ENCODE data around the gene TUBA3C. TPM values are rescaled to one million over a fixed set of nuclear protein-coding genes. Genes with fewer than 3 reads are reported as not detected.
"Not testable (repeated sequence)": the region's sequence is repeated elsewhere in the genome, so short reads cannot be mapped to it uniquely, and the experiment has no call there.

Gene TUBA3C
- polyA plus RNA-seq (2011; rRNA removed) (not detected in 2 replicates), polyA minus RNA-seq (2011; rRNA and poly(A)+ RNA removed) (not detected in 2 replicates)

DNA sequence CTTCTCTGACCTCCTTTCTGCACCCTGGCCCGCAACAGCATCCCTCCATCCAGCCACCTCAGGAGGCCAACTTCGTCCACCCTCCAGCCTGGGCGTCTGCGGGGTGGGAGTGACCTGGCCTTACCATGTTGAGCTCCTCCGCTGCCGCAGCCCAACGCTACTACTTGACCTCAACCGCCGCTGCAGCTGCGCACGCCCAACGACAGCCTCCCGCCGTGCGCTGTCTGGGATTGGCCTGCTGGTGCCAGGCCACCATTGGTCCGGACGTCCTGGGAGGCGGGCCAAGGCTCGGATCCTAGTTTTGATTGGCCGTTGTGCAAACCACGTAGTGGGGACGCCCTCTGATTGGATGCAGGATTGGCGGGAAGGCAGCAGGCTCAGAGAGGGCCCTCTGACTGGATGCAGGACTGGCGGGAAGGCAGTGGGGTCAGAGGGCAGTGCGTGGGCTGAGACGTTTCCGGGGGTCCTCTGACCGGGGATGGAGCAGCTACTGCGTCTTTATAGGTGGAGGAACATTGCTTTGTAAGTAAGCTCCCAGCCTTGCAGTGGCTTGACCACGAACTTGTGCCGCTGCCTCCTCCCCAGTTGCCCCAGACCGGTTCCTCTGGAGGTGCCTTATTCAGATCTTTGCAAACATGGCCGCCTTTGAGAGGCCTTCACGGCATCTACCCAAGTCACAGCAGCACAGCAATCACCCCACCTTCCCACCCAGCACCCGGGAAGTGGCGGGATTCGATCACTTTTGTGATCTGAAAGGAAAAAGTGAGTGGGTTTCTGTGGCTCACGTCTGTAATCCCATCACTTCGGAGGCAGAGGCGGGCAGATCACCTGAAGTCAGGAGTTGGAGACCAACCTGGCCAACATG lies at the start of gene TUBA3C:
Gene TUBA3C, minus strand, starts transcription at position 204 of the 865 bp plus-strand sequence. Its CDS starts 77 bp downstream, at position 127.
- no peak for TF ChIP-seq CTCF (IDR thresholded peaks at IDR 0.05; ENCODE audit: insufficient read depth, low read depth, low read length)
- Histone ChIP-seq H3K27me3 (ENCODE audit: control insufficient read depth, insufficient read depth, low read length) (no peaks in the 10 kb centered on the region), H3K36me3 (ENCODE audit: control insufficient read depth, insufficient read depth, low read length) (no peaks in the 10 kb centered on the region), H3K4me3 (ENCODE audit: low read depth, low read length) (no peak within 1 kb of the TSS)
- no peak for DNase-seq (ENCODE audit: low read depth)
- ChIA-PET POLR2A (no interaction called here), CTCF (no interaction called here)

GRCh38 chr13:19207413-19207812 lies 25.8 kb upstream of the TUBA3C start:
- H3K36me3 ChIP-seq (ENCODE audit: control insufficient read depth, insufficient read depth, low read length); CTCF ChIA-PET; DNase-seq (ENCODE audit: low read depth); H3K4me3 ChIP-seq (ENCODE audit: low read depth, low read length); POLR2A ChIA-PET; H3K27me3 ChIP-seq (ENCODE audit: control insufficient read depth, insufficient read depth, low read length): not testable (repeated sequence)

GRCh38 chr13:19192622-19193021 lies 11.0 kb upstream of the TUBA3C start:
- DNase-seq (ENCODE audit: low read depth); H3K36me3 ChIP-seq (ENCODE audit: control insufficient read depth, insufficient read depth, low read length); H3K4me3 ChIP-seq (ENCODE audit: low read depth, low read length); POLR2A ChIA-PET; H3K27me3 ChIP-seq (ENCODE audit: control insufficient read depth, insufficient read depth, low read length); CTCF ChIA-PET: not testable (repeated sequence)

- CTCF ChIA-PET; H3K36me3 ChIP-seq (ENCODE audit: control insufficient read depth, insufficient read depth, low read length); DNase-seq (ENCODE audit: low read depth); POLR2A ChIA-PET; H3K4me3 ChIP-seq (ENCODE audit: low read depth, low read length); H3K27me3 ChIP-seq (ENCODE audit: control insufficient read depth, insufficient read depth, low read length): not testable (repeated sequence)
These were observed 8.3 kb upstream of the TUBA3C start for GRCh38 chr13:19189911-19190310.

DNA sequence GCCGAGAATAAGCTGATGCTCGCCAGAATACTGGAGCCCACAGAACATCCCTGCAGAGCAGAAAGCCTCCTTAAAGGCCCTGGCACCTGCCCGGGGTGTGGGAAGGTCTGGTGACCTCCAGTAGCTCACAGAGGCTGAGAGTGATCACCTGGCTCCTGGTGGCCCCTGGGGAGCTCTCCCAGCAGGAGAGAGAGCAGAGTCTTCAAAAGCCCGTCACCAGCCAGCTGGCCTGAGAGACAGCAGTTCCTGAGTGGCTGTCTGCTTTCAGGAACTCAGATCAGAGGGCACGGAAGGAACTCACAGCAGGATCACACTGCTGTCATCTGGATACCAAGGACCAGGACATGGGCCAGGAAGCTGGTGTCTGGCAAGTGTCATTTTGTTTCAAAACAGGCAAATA lies 7.7 kb upstream of the TUBA3C start:
- DNase-seq (ENCODE audit: low read depth); H3K27me3 ChIP-seq (ENCODE audit: control insufficient read depth, insufficient read depth, low read length); POLR2A ChIA-PET; H3K36me3 ChIP-seq (ENCODE audit: control insufficient read depth, insufficient read depth, low read length); H3K4me3 ChIP-seq (ENCODE audit: low read depth, low read length); CTCF ChIA-PET: not testable (repeated sequence)

DNA sequence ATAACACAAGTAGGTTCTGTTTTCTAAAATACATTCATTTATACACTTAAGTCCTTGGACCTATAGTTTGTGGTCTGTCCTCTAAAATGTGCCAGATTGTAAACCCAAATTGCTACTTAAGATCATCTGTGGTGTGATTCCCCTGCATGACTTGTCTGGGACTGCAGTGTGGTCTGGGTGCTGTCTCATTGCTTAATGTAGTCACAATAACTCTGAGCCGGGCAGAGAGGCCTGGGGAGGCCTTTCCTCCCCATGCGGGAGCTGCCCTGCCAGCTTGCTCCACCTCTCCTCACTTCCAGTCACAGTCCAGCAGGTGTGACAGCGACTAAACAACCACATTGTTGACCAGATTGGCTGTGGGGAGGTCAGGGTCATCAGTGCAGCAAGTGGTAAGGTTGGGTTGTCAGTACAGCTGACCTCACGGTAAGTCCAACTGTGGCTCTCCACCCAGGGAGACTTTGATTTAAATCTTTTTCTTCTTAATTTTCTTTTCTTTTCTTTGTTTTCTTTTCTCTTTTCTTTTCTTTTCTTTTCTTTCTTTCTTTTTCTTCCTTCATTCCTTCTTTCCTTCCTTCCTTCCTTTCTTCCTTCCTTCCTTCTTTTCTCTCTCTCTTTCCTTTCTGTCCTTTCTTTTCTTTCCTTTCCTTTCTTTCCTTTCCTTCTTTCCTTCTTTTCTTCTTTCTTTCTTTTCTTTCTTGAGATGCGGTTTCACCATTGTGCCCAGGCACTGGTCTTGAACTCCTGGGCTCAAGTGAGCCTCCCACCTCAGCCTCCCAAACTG lies 4.4 kb upstream of the TUBA3C start:
- TF ChIP-seq CTCF (IDR thresholded peaks at IDR 0.05; ENCODE audit: insufficient read depth, low read depth, low read length): no peak
- ChIA-PET CTCF (no interaction called here), POLR2A (no interaction called here)

DNA sequence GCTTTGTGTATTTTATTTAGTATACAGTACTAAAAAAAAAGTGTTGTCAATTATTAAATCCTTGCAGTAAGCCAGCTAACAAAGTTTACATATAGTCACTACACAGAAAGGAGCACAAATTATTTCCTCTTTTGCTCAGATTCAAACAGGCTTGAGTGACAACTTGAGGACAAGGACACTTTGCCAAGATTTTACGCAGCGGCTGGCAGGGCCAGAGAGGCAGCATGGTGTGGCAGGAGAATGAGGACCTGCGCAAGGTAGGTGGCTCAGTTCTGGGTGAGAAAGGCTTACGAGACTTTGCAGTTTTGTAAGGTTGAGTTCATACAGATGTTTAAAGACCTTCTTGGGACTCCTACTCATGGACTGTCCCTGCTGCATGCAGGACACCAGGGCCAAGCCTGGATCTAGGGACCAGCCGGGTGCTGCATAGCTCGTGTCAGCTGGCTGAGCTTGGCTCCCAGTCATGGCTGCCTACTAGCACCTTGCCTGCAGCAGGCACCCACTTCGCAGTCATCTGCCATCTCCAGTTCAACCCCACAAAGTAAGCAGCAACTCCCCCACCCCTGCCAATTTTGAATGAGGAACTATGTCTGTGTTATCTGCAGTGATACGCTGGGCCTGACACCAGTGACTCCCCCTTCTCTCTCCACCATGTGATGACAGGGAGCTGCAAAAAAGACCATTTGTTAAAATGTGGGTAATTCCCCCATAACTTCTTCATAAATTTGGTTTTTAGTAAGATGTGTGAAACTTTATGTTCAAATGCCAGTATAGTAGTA lies 3.7 kb upstream of the TUBA3C start:
- H3K4me3 ChIP-seq (ENCODE audit: low read depth, low read length): no peak overlapping the region
- H3K27me3 ChIP-seq (ENCODE audit: control insufficient read depth, insufficient read depth, low read length): no peaks in the 10 kb centered on the region
- no peak for TF ChIP-seq CTCF (IDR thresholded peaks at IDR 0.05; ENCODE audit: insufficient read depth, low read depth, low read length)
- ChIA-PET CTCF (no interaction called here), POLR2A (no interaction called here)
- no peaks in the 10 kb centered on the region for H3K36me3 ChIP-seq (ENCODE audit: control insufficient read depth, insufficient read depth, low read length)
- no peak for DNase-seq (ENCODE audit: low read depth)

More for the DNA sequence above, 4.4 kb upstream of the TUBA3C start:
- DNase-seq (ENCODE audit: low read depth): no peak
- Histone ChIP-seq H3K27me3 (ENCODE audit: control insufficient read depth, insufficient read depth, low read length) (no peaks in the 10 kb centered on the region), H3K36me3 (ENCODE audit: control insufficient read depth, insufficient read depth, low read length) (no peaks in the 10 kb centered on the region), H3K4me3 (ENCODE audit: low read depth, low read length) (no peak overlapping the region)

Data from BJ (cell line).